SK-N-SH (cell line): ENCODE results near the gene STATH. TPM values are rescaled to one million over a fixed set of nuclear protein-coding genes. Genes with fewer than 3 reads are reported as not detected.

Experiments used
- CTCF ChIA-PET: fragments of 300-600, 350-600 bp; formaldehyde crosslinking; extraction: SDS; loops from one replicate; lab custom pipeline; 2021; lab: Yijun Ruan, JAX
- POLR2A ChIA-PET: fragments of 350-600 bp; sonication (Branson Sonifier 250); formaldehyde crosslinking; extraction: SDS; loops from one replicate; lab custom pipeline; 2020; ENCODE audit warnings: antibody characterized with exemption, inconsistent platforms; lab: Yijun Ruan, JAX
- DNase-seq: peaks from one replicate; pipeline ENCODE4 v3.0.0; 2012
- H2AFZ ChIP-seq: fragments of 200-600 bp; sonication (generic); 2 replicates; pipeline ENCODE4 v1.8.1; 2016; ENCODE audit warnings: antibody characterized with exemption, mild to moderate bottlenecking, low read depth
- H3F3A ChIP-seq: fragments of 200-600 bp; sonication (generic); replicated peaks from 2 replicates; pipeline ENCODE3; 2016; ENCODE audit warnings: antibody characterized with exemption, mild to moderate bottlenecking; ENCODE audit not compliant: insufficient read depth
- H3K27ac ChIP-seq, 2 experiments: fragments of 200-500 bp in 1 of 2; fragments of 200-600 bp in 1 of 2; sonication (Bioruptor generic) in 1 of 2; sonication (generic), shearing (Covaris generic) in 1 of 2; 2 replicates each; pipeline versions ENCODE4 v1.5.1 to v1.6.1; 2014 to 2016; ENCODE audit warnings: low read depth in 2 of 2, inconsistent platforms in 1 of 2, low read length in 1 of 2, mild to moderate bottlenecking in 1 of 2, mixed read lengths in 1 of 2
- H3K27me3 ChIP-seq: fragments of 200-600 bp; sonication (generic), shearing (Covaris generic); 2 replicates; pipeline ENCODE4 v1.6.1; 2016; ENCODE audit warnings: mixed run types; ENCODE audit not compliant: insufficient read depth
- H3K36me3 ChIP-seq, 2 experiments: fragments of 200-500 bp in 1 of 2; fragments of 200-600 bp in 1 of 2; sonication (Bioruptor generic) in 1 of 2; sonication (generic) in 1 of 2; replicated peaks in 1 of 2; 2 replicates each; pipeline versions ENCODE3 to v1.5.1; 2014 to 2016; ENCODE audit warnings: low read length in 1 of 2, mild to moderate bottlenecking in 1 of 2; ENCODE audit not compliant: insufficient read depth in 2 of 2, control insufficient read depth in 1 of 2
- H3K4me1 ChIP-seq, 2 experiments: fragments of 200-500 bp in 1 of 2; fragments of 200-600 bp in 1 of 2; sonication (Bioruptor generic) in 1 of 2; sonication (generic), shearing (Covaris generic) in 1 of 2; 2 replicates each; pipeline versions ENCODE4 v1.5.1 to v1.6.1; 2014 to 2016; ENCODE audit warnings: low read depth in 1 of 2, low read length in 1 of 2, mixed run types in 1 of 2; ENCODE audit not compliant: insufficient read depth in 2 of 2, control insufficient read depth in 1 of 2
- H3K4me2 ChIP-seq: fragments of 200-600 bp; sonication (generic), shearing (Covaris generic); 2 replicates; pipeline ENCODE4 v1.6.1; 2017; ENCODE audit warnings: mixed run types
- H3K4me3 ChIP-seq, 2 experiments: fragments of 200-500 bp in 1 of 2; fragments of 200-600 bp in 1 of 2; sonication (Bioruptor generic) in 1 of 2; sonication (generic), shearing (Covaris generic) in 1 of 2; 2 replicates each; pipeline versions ENCODE4 v1.5.1 to v1.8.1; 2014 to 2016; ENCODE audit warnings: low read depth in 2 of 2, inconsistent platforms in 1 of 2, low read length in 1 of 2, mild to moderate bottlenecking in 1 of 2, mixed read lengths in 1 of 2, moderate library complexity in 1 of 2
- H3K79me2 ChIP-seq: fragments of 200-600 bp; sonication (generic); 2 replicates; pipeline ENCODE4 v1.8.1; 2017; ENCODE audit warnings: mild to moderate bottlenecking; ENCODE audit not compliant: insufficient read depth
- H3K9ac ChIP-seq: fragments of 200-600 bp; sonication (generic); 2 replicates; pipeline ENCODE4 v1.6.1; 2017; ENCODE audit warnings: mixed run types
- H3K9me2 ChIP-seq: fragments of 200-600 bp; sonication (generic); 2 replicates; pipeline ENCODE4 v1.6.1; 2017; ENCODE audit warnings: mixed run types
- H3K9me3 ChIP-seq: fragments of 200-600 bp; sonication (generic); 2 replicates; pipeline ENCODE4 v1.6.1; 2017; ENCODE audit warnings: mixed run types, mild to moderate bottlenecking, moderate library complexity
- H4K20me1 ChIP-seq: fragments of 200-600 bp; sonication (generic); 2 replicates; pipeline ENCODE4 v1.6.1; 2017; ENCODE audit warnings: mild to moderate bottlenecking, mixed run types; ENCODE audit not compliant: insufficient read depth
- CHD2 ChIP-seq: fragments of 150-350 bp; IDR thresholded peaks from 2 replicates; pipeline ENCODE4 v1.6.1; 2018; ENCODE audit warnings: low read length; ENCODE audit not compliant: partially characterized antibody
- ELF1 ChIP-seq: IDR thresholded peaks from 2 replicates; pipeline ENCODE4 v1.4.0; 2012
- FOSL2 ChIP-seq: IDR thresholded peaks from 2 replicates; pipeline ENCODE4 v1.4.0; 2012; ENCODE audit warnings: low read depth, mild to moderate bottlenecking, moderate library complexity, borderline replicate concordance
- FOXM1 ChIP-seq: IDR thresholded peaks from 2 replicates; pipeline ENCODE4 v1.4.0; 2012; ENCODE audit warnings: low read depth, mild to moderate bottlenecking
- GABPA ChIP-seq: IDR thresholded peaks from 2 replicates; pipeline ENCODE4 v1.4.0; 2012; ENCODE audit warnings: low read depth, mild to moderate bottlenecking
- GATA2 ChIP-seq: sonication (generic); formaldehyde crosslinking; IDR thresholded peaks from 2 replicates; pipeline ENCODE4 v1.5.0; 2020; ENCODE audit warnings: mild to moderate bottlenecking, missing genetic modification reagents
- JUND ChIP-seq: IDR thresholded peaks from 2 replicates; pipeline ENCODE4 v1.4.0; 2012
- MAX ChIP-seq: IDR thresholded peaks from 2 replicates; pipeline ENCODE4 v1.4.0; 2012; ENCODE audit warnings: low read depth
- MXI1 ChIP-seq: IDR thresholded peaks from 2 replicates; pipeline ENCODE4 v1.6.1; 2012; ENCODE audit warnings: mild to moderate bottlenecking, low read depth, low read length, improper control_type of control experiment
- NFIC ChIP-seq: IDR thresholded peaks from 2 replicates; pipeline ENCODE4 v1.4.0; 2012; ENCODE audit warnings: borderline replicate concordance
- POLR2AphosphoS5 ChIP-seq: IDR thresholded peaks from 2 replicates; pipeline ENCODE4 v1.6.1; 2012; ENCODE audit warnings: low read depth, low read length
- RFX5 ChIP-seq: IDR thresholded peaks from 2 replicates; pipeline ENCODE4 v1.6.1; 2012; ENCODE audit warnings: mild to moderate bottlenecking, improper control_type of control experiment, low read length
- RXRA ChIP-seq: IDR thresholded peaks from 2 replicates; pipeline ENCODE4 v1.4.0; 2012; ENCODE audit warnings: low read depth, mild to moderate bottlenecking, borderline replicate concordance
- SIN3A ChIP-seq: IDR thresholded peaks from 2 replicates; pipeline ENCODE4 v1.6.1; 2012; ENCODE audit warnings: low read depth, mild to moderate bottlenecking, low read length, moderate library complexity, borderline replicate concordance
- TAF1 ChIP-seq: IDR thresholded peaks from 2 replicates; pipeline ENCODE4 v1.6.1; 2012; ENCODE audit warnings: low read depth, mild to moderate bottlenecking, low read length, moderate library complexity, borderline replicate concordance
- TEAD4 ChIP-seq: IDR thresholded peaks from 2 replicates; pipeline ENCODE4 v1.4.0; 2012; ENCODE audit warnings: mild to moderate bottlenecking, borderline replicate concordance; ENCODE audit not compliant: insufficient read depth
- YY1 ChIP-seq: IDR thresholded peaks from 2 replicates; pipeline ENCODE4 v1.4.0; 2012; ENCODE audit warnings: low read depth, mild to moderate bottlenecking
- WGBS: methylation state at CpG from one replicate; pipeline ENCODE4 v1.1.6; 2017; ENCODE audit warnings: low lambda C conversion rate; 5-methylcytosine and 5-hydroxymethylcytosine counted together
- polyA plus RNA-seq, 3 experiments: library from polyadenylated mRNA; depleted of rRNA; stranded (reverse); fragments of >200 nt; gene quantifications; 2 replicates each; pipeline ENCODE4 v1.2.3, GENCODE V29; 2012
- TF ChIP-seq, protein P1 (sequence below): IDR thresholded peaks from 2 replicates; pipeline ENCODE4 v1.4.0; 2012; ENCODE audit warnings: low read depth, borderline replicate concordance
- TF ChIP-seq, protein P2 (sequence below): IDR thresholded peaks from 2 replicates; pipeline ENCODE4; 2012
- TF ChIP-seq, protein P3 (sequence below): IDR thresholded peaks from 2 replicates; pipeline ENCODE4 v1.4.0; 2012; ENCODE audit warnings: low read depth, borderline replicate concordance
- TF ChIP-seq, protein P4 (sequence below): fragments of 150-350 bp; IDR thresholded peaks from 2 replicates; pipeline ENCODE4 v1.6.1; 2017; ENCODE audit warnings: antibody characterized with exemption, low read length, low read depth, borderline replicate concordance

STATH gene
- polyA plus RNA-seq, 1 of the 3 experiments (the other 2 are of a cell fraction), result not detected

GRCh38 chr4:69970071-69970470 is 25.7 kb upstream of the STATH start:
- no peak overlapping the region for H3K9ac ChIP-seq
- no peaks in the 10 kb centered on the region for H3F3A ChIP-seq
- DNase-seq, result no peak
- H3K4me3 ChIP-seq, result no peak overlapping the region
- WGBS, result 0% methylated on average over 1 of the region's 1 CpG
- H2AFZ ChIP-seq, result no peak overlapping the region
- TF ChIP-seq JUND (no peak), MAX (no peak), RXRA (no peak), ELF1 (no peak), SIN3A (no peak), NFIC (no peak), TEAD4 (no peak), TAF1 (no peak), GABPA (no peak), YY1 (no peak), POLR2AphosphoS5 (no peak)
- TF ChIP-seq, protein P1, sequence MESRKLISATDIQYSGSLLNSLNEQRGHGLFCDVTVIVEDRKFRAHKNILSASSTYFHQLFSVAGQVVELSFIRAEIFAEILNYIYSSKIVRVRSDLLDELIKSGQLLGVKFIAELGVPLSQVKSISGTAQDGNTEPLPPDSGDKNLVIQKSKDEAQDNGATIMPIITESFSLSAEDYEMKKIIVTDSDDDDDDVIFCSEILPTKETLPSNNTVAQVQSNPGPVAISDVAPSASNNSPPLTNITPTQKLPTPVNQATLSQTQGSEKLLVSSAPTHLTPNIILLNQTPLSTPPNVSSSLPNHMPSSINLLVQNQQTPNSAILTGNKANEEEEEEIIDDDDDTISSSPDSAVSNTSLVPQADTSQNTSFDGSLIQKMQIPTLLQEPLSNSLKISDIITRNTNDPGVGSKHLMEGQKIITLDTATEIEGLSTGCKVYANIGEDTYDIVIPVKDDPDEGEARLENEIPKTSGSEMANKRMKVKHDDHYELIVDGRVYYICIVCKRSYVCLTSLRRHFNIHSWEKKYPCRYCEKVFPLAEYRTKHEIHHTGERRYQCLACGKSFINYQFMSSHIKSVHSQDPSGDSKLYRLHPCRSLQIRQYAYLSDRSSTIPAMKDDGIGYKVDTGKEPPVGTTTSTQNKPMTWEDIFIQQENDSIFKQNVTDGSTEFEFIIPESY, result no peak
- TF ChIP-seq, all 33 proteins: peak for 0
- Histone ChIP-seq H3K4me2 (no peak overlapping the region), H4K20me1 (no peaks in the 10 kb centered on the region), H3K36me3 (no peaks in the 10 kb centered on the region), H3K27me3 (no peaks in the 10 kb centered on the region), H3K79me2 (no peaks in the 10 kb centered on the region), H3K27ac (no peak overlapping the region), H3K9me2 (no peaks in the 10 kb centered on the region), H3K4me1 (no peaks in the 10 kb centered on the region), H3K9me3 (no peaks in the 10 kb centered on the region)
- ChIA-PET CTCF (no interaction called here), POLR2A (no interaction called here)

GRCh38 chr4:69974631-69975030 is 21.1 kb upstream of the STATH start:
- Histone ChIP-seq H3K36me3 (no peaks in the 10 kb centered on the region), H3K4me3 (no peak overlapping the region), H2AFZ (no peak overlapping the region), H3K27ac (no peak overlapping the region), H3K4me1 (no peaks in the 10 kb centered on the region), H3K27me3 (no peaks in the 10 kb centered on the region), H3K79me2 (no peaks in the 10 kb centered on the region), H3K9me2 (no peaks in the 10 kb centered on the region), H3K4me2 (no peak overlapping the region), H4K20me1 (no peaks in the 10 kb centered on the region), H3F3A (no peaks in the 10 kb centered on the region), H3K9me3 (no peaks in the 10 kb centered on the region), H3K9ac (no peak overlapping the region)
- WGBS, result 6% methylated on average over 1 of the region's 1 CpG
- CTCF ChIA-PET, result no interaction called here
- POLR2A ChIA-PET, result no interaction called here
- DNase-seq, result no peak
- TF ChIP-seq, protein P1, result no peak
- no peak for TF ChIP-seq CHD2
- TF ChIP-seq, protein P2, sequence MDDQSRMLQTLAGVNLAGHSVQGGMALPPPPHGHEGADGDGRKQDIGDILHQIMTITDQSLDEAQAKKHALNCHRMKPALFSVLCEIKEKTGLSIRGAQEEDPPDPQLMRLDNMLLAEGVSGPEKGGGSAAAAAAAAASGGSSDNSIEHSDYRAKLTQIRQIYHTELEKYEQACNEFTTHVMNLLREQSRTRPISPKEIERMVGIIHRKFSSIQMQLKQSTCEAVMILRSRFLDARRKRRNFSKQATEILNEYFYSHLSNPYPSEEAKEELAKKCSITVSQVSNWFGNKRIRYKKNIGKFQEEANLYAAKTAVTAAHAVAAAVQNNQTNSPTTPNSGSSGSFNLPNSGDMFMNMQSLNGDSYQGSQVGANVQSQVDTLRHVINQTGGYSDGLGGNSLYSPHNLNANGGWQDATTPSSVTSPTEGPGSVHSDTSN, result no peak
- TF ChIP-seq, protein P3, sequence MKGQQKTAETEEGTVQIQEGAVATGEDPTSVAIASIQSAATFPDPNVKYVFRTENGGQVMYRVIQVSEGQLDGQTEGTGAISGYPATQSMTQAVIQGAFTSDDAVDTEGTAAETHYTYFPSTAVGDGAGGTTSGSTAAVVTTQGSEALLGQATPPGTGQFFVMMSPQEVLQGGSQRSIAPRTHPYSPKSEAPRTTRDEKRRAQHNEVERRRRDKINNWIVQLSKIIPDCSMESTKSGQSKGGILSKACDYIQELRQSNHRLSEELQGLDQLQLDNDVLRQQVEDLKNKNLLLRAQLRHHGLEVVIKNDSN, result no peak
- no peak for TF ChIP-seq FOXM1
- no peak for TF ChIP-seq JUND
- TF ChIP-seq SIN3A, result no peak
- TF ChIP-seq MXI1, result no peak
- TF ChIP-seq TAF1, result no peak
- TF ChIP-seq, protein P4, sequence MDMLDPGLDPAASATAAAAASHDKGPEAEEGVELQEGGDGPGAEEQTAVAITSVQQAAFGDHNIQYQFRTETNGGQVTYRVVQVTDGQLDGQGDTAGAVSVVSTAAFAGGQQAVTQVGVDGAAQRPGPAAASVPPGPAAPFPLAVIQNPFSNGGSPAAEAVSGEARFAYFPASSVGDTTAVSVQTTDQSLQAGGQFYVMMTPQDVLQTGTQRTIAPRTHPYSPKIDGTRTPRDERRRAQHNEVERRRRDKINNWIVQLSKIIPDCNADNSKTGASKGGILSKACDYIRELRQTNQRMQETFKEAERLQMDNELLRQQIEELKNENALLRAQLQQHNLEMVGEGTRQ, result no peak
- TF ChIP-seq MAX, result no peak
- no peak for TF ChIP-seq GATA2 (CRISPR knock-in tag)
- no peak for TF ChIP-seq RFX5
- no peak for TF ChIP-seq RXRA
- TF ChIP-seq FOSL2, result no peak
